ENCODE measurements around the gene INTS2.

The INTS2 gene

DNA sequence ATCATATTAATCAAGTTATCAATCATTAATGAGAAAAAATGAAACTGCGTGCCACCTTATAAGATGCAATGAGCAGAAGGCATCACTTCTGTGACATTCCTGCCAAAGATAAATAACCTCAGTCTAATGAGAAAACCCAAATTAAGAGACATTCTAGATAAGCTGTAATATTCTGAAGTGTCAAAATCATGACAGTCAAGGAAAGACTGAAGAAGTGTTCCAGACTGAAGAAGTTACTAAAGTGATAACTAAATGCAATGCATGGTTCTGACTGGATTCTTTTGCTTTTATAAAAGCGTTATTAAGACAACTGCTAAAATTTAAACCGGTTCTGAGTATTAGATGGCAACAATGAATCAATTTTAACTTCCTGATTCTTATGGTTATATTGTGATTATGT, 95.3 kb downstream of the INTS2 start:
- ATAC-seq (ENCODE audit: insufficient read depth, low read depth) (no peak), DNase-seq (no peak)
- H3K36me3 ChIP-seq (ENCODE audit: insufficient read depth, low read length) = peaks cover 44% of the 10 kb centered on the region
- H3K79me2 ChIP-seq (ENCODE audit: insufficient read depth, low read length) = peaks cover 13% of the 10 kb centered on the region; the same call in 1 of the 2 replicates
- H3K4me3 ChIP-seq (ENCODE audit: low read depth in 1 of 2, low read length in 2 of 2) = no peak overlapping the region
- H3K9ac ChIP-seq (ENCODE audit: low read depth, low read length) = no peak overlapping the region
- H3K27ac ChIP-seq (ENCODE audit: low read length) = no peak overlapping the region
- no peaks in the 10 kb centered on the region for H4K20me1 ChIP-seq (ENCODE audit: insufficient read depth, low read length)
- H3K4me2 ChIP-seq (ENCODE audit: insufficient read depth, low read length) = no peak overlapping the region
- H2AFZ ChIP-seq (ENCODE audit: low read depth, low read length) = no peak overlapping the region
- no peaks in the 10 kb centered on the region for H3K27me3 ChIP-seq (ENCODE audit: insufficient read depth, low read length, poor library complexity)
- H3K4me1 ChIP-seq (ENCODE audit: insufficient read depth, low read length) = no peaks in the 10 kb centered on the region
- H3K9me3 ChIP-seq (ENCODE audit: insufficient read depth, low read length, severe bottlenecking) = no peaks in the 10 kb centered on the region
- TF ChIP-seq, protein P1, sequence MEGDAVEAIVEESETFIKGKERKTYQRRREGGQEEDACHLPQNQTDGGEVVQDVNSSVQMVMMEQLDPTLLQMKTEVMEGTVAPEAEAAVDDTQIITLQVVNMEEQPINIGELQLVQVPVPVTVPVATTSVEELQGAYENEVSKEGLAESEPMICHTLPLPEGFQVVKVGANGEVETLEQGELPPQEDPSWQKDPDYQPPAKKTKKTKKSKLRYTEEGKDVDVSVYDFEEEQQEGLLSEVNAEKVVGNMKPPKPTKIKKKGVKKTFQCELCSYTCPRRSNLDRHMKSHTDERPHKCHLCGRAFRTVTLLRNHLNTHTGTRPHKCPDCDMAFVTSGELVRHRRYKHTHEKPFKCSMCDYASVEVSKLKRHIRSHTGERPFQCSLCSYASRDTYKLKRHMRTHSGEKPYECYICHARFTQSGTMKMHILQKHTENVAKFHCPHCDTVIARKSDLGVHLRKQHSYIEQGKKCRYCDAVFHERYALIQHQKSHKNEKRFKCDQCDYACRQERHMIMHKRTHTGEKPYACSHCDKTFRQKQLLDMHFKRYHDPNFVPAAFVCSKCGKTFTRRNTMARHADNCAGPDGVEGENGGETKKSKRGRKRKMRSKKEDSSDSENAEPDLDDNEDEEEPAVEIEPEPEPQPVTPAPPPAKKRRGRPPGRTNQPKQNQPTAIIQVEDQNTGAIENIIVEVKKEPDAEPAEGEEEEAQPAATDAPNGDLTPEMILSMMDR (IDR thresholded peaks at IDR 0.05; ENCODE audit: borderline replicate concordance, extremely low read depth, low read length, poor library complexity, severe bottlenecking) = no peak
- no peak for TF ChIP-seq EZH2 (IDR thresholded peaks at IDR 0.05; ENCODE audit: borderline replicate concordance, low read depth, low read length, severe bottlenecking)

DNA sequence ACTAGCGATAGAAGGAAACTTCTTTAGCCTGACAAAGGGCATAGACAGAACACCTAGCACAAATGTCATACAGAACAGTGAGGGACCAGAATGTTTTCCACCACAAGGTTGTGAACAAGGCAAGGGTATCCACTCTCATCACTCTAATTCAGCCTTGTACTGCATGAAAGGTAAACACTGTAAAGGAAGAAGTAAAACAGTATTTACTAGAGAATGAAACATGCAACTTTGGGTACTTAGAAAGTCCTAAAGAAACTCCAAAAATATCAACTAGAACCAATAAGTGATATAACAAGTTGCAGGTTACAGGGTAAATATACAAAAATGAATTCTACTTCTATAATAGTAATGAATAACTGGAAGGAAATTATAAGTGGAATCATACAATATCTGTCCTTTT, 96.7 kb downstream of the INTS2 start:
- Histone ChIP-seq H3K27me3 (ENCODE audit: insufficient read depth, low read length, poor library complexity) (no peaks in the 10 kb centered on the region), H2AFZ (ENCODE audit: low read depth, low read length) (no peak overlapping the region), H3K4me2 (ENCODE audit: insufficient read depth, low read length) (no peak overlapping the region), H3K9ac (ENCODE audit: low read depth, low read length) (no peak overlapping the region), H4K20me1 (ENCODE audit: insufficient read depth, low read length) (no peaks in the 10 kb centered on the region), H3K4me1 (ENCODE audit: insufficient read depth, low read length) (no peaks in the 10 kb centered on the region), H3K27ac (ENCODE audit: low read length) (no peak overlapping the region), H3K4me3 (ENCODE audit: low read depth in 1 of 2, low read length in 2 of 2) (no peak overlapping the region), H3K36me3 (ENCODE audit: insufficient read depth, low read length) (peaks cover 35% of the 10 kb centered on the region), H3K79me2 (ENCODE audit: insufficient read depth, low read length) (peaks cover 24% of the 10 kb centered on the region), H3K9me3 (ENCODE audit: insufficient read depth, low read length, severe bottlenecking) (no peaks in the 10 kb centered on the region)
- TF ChIP-seq, protein P1 (IDR thresholded peaks at IDR 0.05; ENCODE audit: borderline replicate concordance, extremely low read depth, low read length, poor library complexity, severe bottlenecking) = no peak
- no peak for TF ChIP-seq EZH2 (IDR thresholded peaks at IDR 0.05; ENCODE audit: borderline replicate concordance, low read depth, low read length, severe bottlenecking)
- DNase-seq = no peak
- no peak for ATAC-seq (ENCODE audit: insufficient read depth, low read depth)

DNA sequence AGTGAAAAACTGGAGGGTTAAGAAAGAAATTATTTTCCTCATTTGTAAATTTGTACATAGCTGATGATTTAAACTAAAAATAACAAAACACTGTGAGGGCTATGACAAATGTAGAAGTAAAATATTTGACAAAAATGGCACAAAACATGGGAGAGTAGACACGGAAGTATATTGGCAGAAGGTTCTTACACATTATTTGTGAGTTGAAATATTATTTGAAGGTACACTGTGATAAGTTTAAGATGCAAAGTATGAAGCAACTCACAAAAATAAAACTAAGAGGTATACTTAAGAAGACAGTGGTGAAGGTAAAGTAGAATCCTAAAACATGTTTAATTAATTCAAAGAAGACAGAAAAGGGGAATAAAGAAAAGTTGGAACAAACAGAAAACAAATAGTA, 99.1 kb downstream of the INTS2 start:
- ATAC-seq (ENCODE audit: insufficient read depth, low read depth) = no peak

More for the DNA sequence above, 99.1 kb downstream of the INTS2 start:
- H3K4me3 ChIP-seq (ENCODE audit: low read depth in 1 of 2, low read length in 2 of 2) = no peak overlapping the region
- no peaks in the 10 kb centered on the region for H3K4me1 ChIP-seq (ENCODE audit: insufficient read depth, low read length)
- DNase-seq = no peak
- no peak overlapping the region for H3K4me2 ChIP-seq (ENCODE audit: insufficient read depth, low read length)
- no peak overlapping the region for H3K27ac ChIP-seq (ENCODE audit: low read length)
- no peaks in the 10 kb centered on the region for H3K9me3 ChIP-seq (ENCODE audit: insufficient read depth, low read length, severe bottlenecking)
- no peak overlapping the region for H3K9ac ChIP-seq (ENCODE audit: low read depth, low read length)
- H3K79me2 ChIP-seq (ENCODE audit: insufficient read depth, low read length) = peaks cover 38% of the 10 kb centered on the region
- H4K20me1 ChIP-seq (ENCODE audit: insufficient read depth, low read length) = no peaks in the 10 kb centered on the region
- no peaks in the 10 kb centered on the region for H3K27me3 ChIP-seq (ENCODE audit: insufficient read depth, low read length, poor library complexity)
- no peak overlapping the region for H2AFZ ChIP-seq (ENCODE audit: low read depth, low read length)
- H3K36me3 ChIP-seq (ENCODE audit: insufficient read depth, low read length) = peaks cover 35% of the 10 kb centered on the region
- TF ChIP-seq, protein P1 (IDR thresholded peaks at IDR 0.05; ENCODE audit: borderline replicate concordance, extremely low read depth, low read length, poor library complexity, severe bottlenecking) = no peak
- no peak for TF ChIP-seq EZH2 (IDR thresholded peaks at IDR 0.05; ENCODE audit: borderline replicate concordance, low read depth, low read length, severe bottlenecking)
